Fibroblast of lung (primary cell): Measurements from ENCODE around the gene GPR37L1. TPM values are rescaled to one million over a fixed set of nuclear protein-coding genes. Genes with fewer than 3 reads are reported as not detected.

Experiments
- DNase-seq, 2 donors: peaks; one replicate each; pipeline versions ENCODE4 v3.0.0 to v3.0.0-alpha.2; 2010; ENCODE audit warnings: low read depth in 2 of 2
- H2AFZ ChIP-seq: 2 replicates; pipeline ENCODE4 v1.5.1; 2012; ENCODE audit warnings: low read length, control low read depth, inconsistent platforms
- H3K27ac ChIP-seq: 2 replicates; pipeline ENCODE4 v1.5.1; 2011; ENCODE audit warnings: low read length, control low read depth; ENCODE audit not compliant: insufficient read depth
- H3K27me3 ChIP-seq: 2 replicates; pipeline ENCODE4 v1.5.1; 2011; ENCODE audit warnings: mild to moderate bottlenecking, low read length; ENCODE audit not compliant: control insufficient read depth, insufficient read depth
- H3K36me3 ChIP-seq: 2 replicates; pipeline ENCODE4 v1.5.1; 2011; ENCODE audit warnings: low read length; ENCODE audit not compliant: control insufficient read depth, insufficient read depth
- H3K4me1 ChIP-seq: 2 replicates; pipeline ENCODE4 v1.5.1; 2011; ENCODE audit warnings: low read length; ENCODE audit not compliant: control insufficient read depth, insufficient read depth; ENCODE audit errors: extremely low read depth
- H3K4me2 ChIP-seq: 2 replicates; pipeline ENCODE4 v1.5.1; 2011; ENCODE audit warnings: low read length, control low read depth; ENCODE audit not compliant: insufficient read depth; ENCODE audit errors: extremely low read depth
- H3K4me3 ChIP-seq, 4 experiments: fragments of 200-600 bp in 1 of 4; sonication (generic) in 1 of 4; replicated peaks in 1 of 4; 2 replicates each; pipeline ENCODE4 v1.5.1; 2011 to 2016; ENCODE audit warnings: low read length in 4 of 4, low read depth in 3 of 4, mild to moderate bottlenecking in 3 of 4, control low read depth in 2 of 4, inconsistent platforms in 1 of 4, mixed read lengths in 1 of 4; ENCODE audit not compliant: insufficient read depth in 1 of 4; ENCODE audit errors: control extremely low read depth in 1 of 4
- H3K79me2 ChIP-seq: 2 replicates; pipeline ENCODE4 v1.5.1; 2012; ENCODE audit warnings: mild to moderate bottlenecking, low read length, inconsistent platforms; ENCODE audit not compliant: control insufficient read depth, insufficient read depth
- H3K9ac ChIP-seq: 2 replicates; pipeline ENCODE4 v1.5.1; 2011; ENCODE audit warnings: mild to moderate bottlenecking, low read length, control low read depth; ENCODE audit not compliant: insufficient read depth
- H3K9me3 ChIP-seq: 2 replicates; pipeline ENCODE4 v1.5.1; 2012; ENCODE audit warnings: low read depth, low read length; ENCODE audit not compliant: control insufficient read depth, insufficient read depth
- H4K20me1 ChIP-seq: 2 replicates; pipeline ENCODE4 v1.5.1; 2011; ENCODE audit warnings: low read length; ENCODE audit not compliant: control insufficient read depth, insufficient read depth; ENCODE audit errors: extremely low read depth
- CTCF ChIP-seq, 2 donors: IDR thresholded peaks in 1 of 2; conservative IDR thresholded peaks in 1 of 2; 1 replicate in 1 of 2; 2 replicates in 1 of 2; pipeline ENCODE4 v1.5.1; 2011 to 2012; ENCODE audit warnings: low read length in 2 of 2, control low read depth in 1 of 2, inconsistent platforms in 1 of 2, low read depth in 1 of 2, mild to moderate bottlenecking in 1 of 2
- EZH2 ChIP-seq: IDR thresholded peaks from 2 replicates; pipeline ENCODE4 v1.5.1; 2012; ENCODE audit warnings: low read length, control low read depth, mild to moderate bottlenecking; ENCODE audit errors: missing control alignments
- polyA plus RNA-seq, 2 donors: library from polyadenylated mRNA; depleted of rRNA in 1 of 2; stranded (reverse) in 1 of 2; unstranded in 1 of 2; fragments of >200 nt; gene quantifications; 2 replicates each; pipeline ENCODE4 v1.2.1, GENCODE V29; 2011 to 2012; ENCODE audit warnings: missing spikeins in 1 of 2
- total RNA-seq: library from RNA; depleted of rRNA; stranded (reverse); fragments of >200 nt; gene quantifications from 2 replicates; pipeline ENCODE4 v1.2.1, GENCODE V29; 2014

Gene GPR37L1
- total and polyA plus RNA-seq, 2 donors (not counting 1 experiment from before 2014, with no cell fraction given) = not detected

GRCh38 chr1:202127061-202127460 lies 4.3 kb downstream of the GPR37L1 start:
- Histone ChIP-seq H3K4me1 (peaks cover 2% of the 10 kb centered on the region), H3K36me3 (no peaks in the 10 kb centered on the region), H2AFZ (no peak overlapping the region), H3K4me3 (no peak overlapping the region), H3K9me3 (no peaks in the 10 kb centered on the region), H3K79me2 (no peaks in the 10 kb centered on the region), H3K4me2 (no peak overlapping the region), H3K9ac (no peak overlapping the region), H3K27ac (no peak overlapping the region), H3K27me3 (peaks cover 19% of the 10 kb centered on the region), H4K20me1 (no peaks in the 10 kb centered on the region)
- TF ChIP-seq CTCF (conservative IDR thresholded peaks at IDR 0.05 in 1 of 2, IDR thresholded peaks at IDR 0.05 in 1 of 2; ENCODE audit: low read depth in 1 of 2, low read length in 2 of 2) (no peak), EZH2 (no peak)
- no peak for DNase-seq

GRCh38 chr1:202127836-202128622 lies 5.3 kb downstream of the GPR37L1 start:
- Histone ChIP-seq H2AFZ (no peak overlapping the region), H3K36me3 (peaks cover 2% of the 10 kb centered on the region), H3K27me3 (peaks cover 18% of the 10 kb centered on the region), H3K9me3 (no peaks in the 10 kb centered on the region), H3K9ac (no peak overlapping the region), H3K4me3 (no peak overlapping the region), H3K79me2 (no peaks in the 10 kb centered on the region), H3K4me1 (peaks cover 2% of the 10 kb centered on the region), H3K27ac (no peak overlapping the region), H3K4me2 (no peak overlapping the region), H4K20me1 (no peaks in the 10 kb centered on the region)
- TF ChIP-seq EZH2 (no peak), CTCF (conservative IDR thresholded peaks at IDR 0.05 in 1 of 2, IDR thresholded peaks at IDR 0.05 in 1 of 2; ENCODE audit: low read depth in 1 of 2, low read length in 2 of 2) (no peak)
- no peak for DNase-seq

- Histone ChIP-seq H3K27me3 (peaks cover 4% of the 10 kb centered on the region), H3K4me2 (no peak overlapping the region), H3K9me3 (no peaks in the 10 kb centered on the region), H3K36me3 (peaks cover 7% of the 10 kb centered on the region), H3K9ac (no peak overlapping the region), H3K4me1 (peaks cover 2% of the 10 kb centered on the region), H3K27ac (no peak overlapping the region), H4K20me1 (no peaks in the 10 kb centered on the region), H3K79me2 (no peaks in the 10 kb centered on the region), H2AFZ (no peak overlapping the region), H3K4me3 (no peak overlapping the region)
- no peak for TF ChIP-seq CTCF (conservative IDR thresholded peaks at IDR 0.05 in 1 of 2, IDR thresholded peaks at IDR 0.05 in 1 of 2; ENCODE audit: low read depth in 1 of 2, low read length in 2 of 2)
- TF ChIP-seq EZH2 = no peak
- DNase-seq = no peak
Observed at GRCh38 chr1:202129453-202130296, 7.0 kb downstream of the GPR37L1 start.
